ENCODE measurements around the gene YARS1. TPM values are rescaled to one million over a fixed set of nuclear protein-coding genes. Genes with fewer than 3 reads are reported as not detected.

YARS1 gene
- total and polyA plus RNA-seq, 2 of the 13 experiments (the other 11 are each of a cell fraction or from before 2014, with no cell fraction given), result 50.1 to 113 TPM

DNA sequence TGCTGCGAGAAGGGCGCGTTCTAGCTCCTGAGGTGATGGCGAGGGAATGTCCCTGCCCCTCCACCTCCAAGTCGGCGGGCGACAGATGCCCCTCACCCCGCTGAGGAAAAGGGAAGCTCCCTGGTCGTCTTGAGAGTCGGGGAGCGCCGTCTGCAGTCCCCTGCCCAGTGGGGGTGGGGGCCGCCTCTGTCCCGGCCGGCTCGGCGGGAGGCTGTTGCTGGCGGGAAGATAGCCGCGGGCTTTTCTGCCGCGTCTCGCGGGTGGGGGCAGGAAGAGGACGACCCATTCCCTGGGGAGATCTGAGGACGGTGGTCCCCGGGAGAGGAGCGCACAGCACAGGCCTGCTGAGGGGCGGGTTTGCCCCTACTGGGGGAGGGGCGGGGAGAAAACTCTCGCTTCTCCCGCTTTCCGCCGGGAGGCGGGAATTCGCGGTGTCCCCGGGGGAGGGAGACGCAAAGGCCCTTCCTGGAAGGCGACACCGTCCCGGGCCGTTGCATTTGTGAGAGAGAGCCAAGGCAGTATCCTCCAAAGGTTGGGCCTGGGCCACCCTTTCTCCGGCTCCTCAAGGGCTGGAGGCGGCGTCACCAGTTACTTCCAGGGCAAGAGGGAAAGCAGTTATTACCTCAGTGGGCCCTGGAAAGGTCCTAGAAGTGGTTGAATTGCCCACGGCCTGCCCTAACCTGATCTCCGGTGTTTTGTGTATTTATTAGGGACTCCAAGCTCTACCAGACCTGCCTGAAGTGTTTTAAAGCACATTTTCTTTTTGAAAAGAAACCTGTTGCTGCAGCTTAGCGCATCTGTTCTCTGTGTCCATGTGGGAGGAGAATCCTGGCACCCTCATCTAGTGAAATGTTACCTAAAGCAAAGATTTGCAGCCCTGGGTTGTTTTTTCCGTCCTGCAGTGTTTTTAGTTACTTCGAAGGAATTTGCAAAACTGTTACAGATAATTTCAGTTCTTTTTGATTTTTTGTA lies 943 bp upstream of the YARS1 start (continued):
- no peak for TF ChIP-seq ZHX1 (CRISPR knock-in tag; IDR thresholded peaks at IDR 0.05; ENCODE audit: low read depth)
- TF ChIP-seq ZNF629 (CRISPR knock-in tag; conservative IDR thresholded peaks at IDR 0.05), result no peak
- TF ChIP-seq PPARG (CRISPR knock-in tag; conservative IDR thresholded peaks at IDR 0.05), result 0 out of 2 replicates have a peak, but pooled peaks have one; percentile 15
- no peak for TF ChIP-seq DBP (CRISPR knock-in tag; IDR thresholded peaks at IDR 0.05; ENCODE audit: not compliant biosample characterization)
- TF ChIP-seq, protein P1, sequence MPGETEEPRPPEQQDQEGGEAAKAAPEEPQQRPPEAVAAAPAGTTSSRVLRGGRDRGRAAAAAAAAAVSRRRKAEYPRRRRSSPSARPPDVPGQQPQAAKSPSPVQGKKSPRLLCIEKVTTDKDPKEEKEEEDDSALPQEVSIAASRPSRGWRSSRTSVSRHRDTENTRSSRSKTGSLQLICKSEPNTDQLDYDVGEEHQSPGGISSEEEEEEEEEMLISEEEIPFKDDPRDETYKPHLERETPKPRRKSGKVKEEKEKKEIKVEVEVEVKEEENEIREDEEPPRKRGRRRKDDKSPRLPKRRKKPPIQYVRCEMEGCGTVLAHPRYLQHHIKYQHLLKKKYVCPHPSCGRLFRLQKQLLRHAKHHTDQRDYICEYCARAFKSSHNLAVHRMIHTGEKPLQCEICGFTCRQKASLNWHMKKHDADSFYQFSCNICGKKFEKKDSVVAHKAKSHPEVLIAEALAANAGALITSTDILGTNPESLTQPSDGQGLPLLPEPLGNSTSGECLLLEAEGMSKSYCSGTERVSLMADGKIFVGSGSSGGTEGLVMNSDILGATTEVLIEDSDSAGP (CRISPR knock-in tag; IDR thresholded peaks at IDR 0.05; ENCODE audit: borderline replicate concordance), result no peak
- TF ChIP-seq TOPORS (CRISPR knock-in tag; IDR thresholded peaks at IDR 0.05), result no peak; the same call in 1 of the 2 replicates
- TF ChIP-seq ZNF883 (CRISPR knock-in tag; IDR thresholded peaks at IDR 0.05; ENCODE audit: not compliant biosample characterization), result peak; percentile 27
- TF ChIP-seq ONECUT2 (CRISPR knock-in tag; IDR thresholded peaks at IDR 0.05), result no peak
- TF ChIP-seq MZF1 (CRISPR knock-in tag; IDR thresholded peaks at IDR 0.05; ENCODE audit: borderline replicate concordance), result no peak
- no peak for TF ChIP-seq ELF3 (CRISPR knock-in tag; IDR thresholded peaks at IDR 0.05)
- TF ChIP-seq, protein P2, sequence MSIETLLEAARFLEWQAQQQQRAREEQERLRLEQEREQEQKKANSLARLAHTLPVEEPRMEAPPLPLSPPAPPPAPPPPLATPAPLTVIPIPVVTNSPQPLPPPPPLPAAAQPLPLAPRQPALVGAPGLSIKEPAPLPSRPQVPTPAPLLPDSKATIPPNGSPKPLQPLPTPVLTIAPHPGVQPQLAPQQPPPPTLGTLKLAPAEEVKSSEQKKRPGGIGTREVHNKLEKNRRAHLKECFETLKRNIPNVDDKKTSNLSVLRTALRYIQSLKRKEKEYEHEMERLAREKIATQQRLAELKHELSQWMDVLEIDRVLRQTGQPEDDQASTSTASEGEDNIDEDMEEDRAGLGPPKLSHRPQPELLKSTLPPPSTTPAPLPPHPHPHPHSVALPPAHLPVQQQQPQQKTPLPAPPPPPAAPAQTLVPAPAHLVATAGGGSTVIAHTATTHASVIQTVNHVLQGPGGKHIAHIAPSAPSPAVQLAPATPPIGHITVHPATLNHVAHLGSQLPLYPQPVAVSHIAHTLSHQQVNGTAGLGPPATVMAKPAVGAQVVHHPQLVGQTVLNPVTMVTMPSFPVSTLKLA (IDR thresholded peaks at IDR 0.05), result no peak
- TF ChIP-seq ZNF138 (CRISPR knock-in tag; IDR thresholded peaks at IDR 0.05; ENCODE audit: low read depth), result no peak
- TF ChIP-seq CCDC6 (CRISPR knock-in tag; IDR thresholded peaks at IDR 0.05), result no peak
- TF ChIP-seq, protein P3, sequence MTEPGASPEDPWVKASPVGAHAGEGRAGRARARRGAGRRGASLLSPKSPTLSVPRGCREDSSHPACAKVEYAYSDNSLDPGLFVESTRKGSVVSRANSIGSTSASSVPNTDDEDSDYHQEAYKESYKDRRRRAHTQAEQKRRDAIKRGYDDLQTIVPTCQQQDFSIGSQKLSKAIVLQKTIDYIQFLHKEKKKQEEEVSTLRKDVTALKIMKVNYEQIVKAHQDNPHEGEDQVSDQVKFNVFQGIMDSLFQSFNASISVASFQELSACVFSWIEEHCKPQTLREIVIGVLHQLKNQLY (CRISPR knock-in tag; IDR thresholded peaks at IDR 0.05), result no peak
- no peak; the same call in 1 of the 2 replicates for TF ChIP-seq GMEB1 (CRISPR knock-in tag; IDR thresholded peaks at IDR 0.05; ENCODE audit: borderline replicate concordance)
- TF ChIP-seq MEIS1 (CRISPR knock-in tag; IDR thresholded peaks at IDR 0.05; ENCODE audit: borderline replicate concordance), result no peak; the same call in 1 of the 2 replicates
- peak; percentile 71; the same call in 1 of the 2 replicates for TF ChIP-seq ZNF296 (CRISPR knock-in tag; conservative IDR thresholded peaks at IDR 0.05)
- no peak for TF ChIP-seq ADNP (CRISPR knock-in tag; IDR thresholded peaks at IDR 0.05)

All from HepG2 (cell line).